ENCODE measurements around the gene TP53RK.

The TP53RK gene

DNA sequence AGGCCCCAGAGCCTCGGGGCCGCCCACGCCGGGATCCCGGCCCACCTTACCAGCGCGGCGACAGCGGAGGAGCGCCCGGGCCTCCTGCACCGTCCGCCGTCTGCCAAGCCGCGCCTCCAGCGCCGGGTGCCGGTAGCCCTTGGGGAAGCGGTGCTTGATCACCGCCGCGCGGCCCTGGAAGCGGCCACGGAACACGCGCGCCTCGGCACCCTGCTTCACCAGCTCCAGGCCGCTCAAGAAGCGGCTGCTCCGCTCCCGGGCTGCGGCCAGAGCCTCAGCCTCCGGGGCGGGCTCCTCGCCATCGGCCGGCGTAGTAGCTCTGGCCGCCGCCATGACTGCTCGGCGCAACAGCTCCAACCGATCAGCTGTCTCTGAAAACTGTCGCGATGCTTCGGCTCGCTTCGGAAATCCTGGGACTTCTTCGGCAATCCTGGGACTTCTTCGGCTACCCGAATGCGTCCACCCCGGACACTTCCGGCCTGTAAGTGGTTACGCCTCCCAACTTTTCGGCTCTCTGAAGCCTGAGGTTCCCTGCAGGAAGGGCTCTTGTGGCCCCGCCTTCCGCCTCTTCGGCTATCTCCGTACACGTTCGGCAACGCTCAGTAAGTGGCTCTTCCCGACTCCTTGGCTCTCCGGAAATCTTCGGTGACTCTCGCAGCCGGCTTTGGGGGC, at the start of gene TP53RK:
TP53RK (minus strand) TSS at position 363 of the 672 bp plus-strand sequence; CDS start at position 333, 30 bp downstream.
- in situ Hi-C loops (cut with HindIII; ENCODE audit: low sequenced_read_pairs): no loop called here

DNA sequence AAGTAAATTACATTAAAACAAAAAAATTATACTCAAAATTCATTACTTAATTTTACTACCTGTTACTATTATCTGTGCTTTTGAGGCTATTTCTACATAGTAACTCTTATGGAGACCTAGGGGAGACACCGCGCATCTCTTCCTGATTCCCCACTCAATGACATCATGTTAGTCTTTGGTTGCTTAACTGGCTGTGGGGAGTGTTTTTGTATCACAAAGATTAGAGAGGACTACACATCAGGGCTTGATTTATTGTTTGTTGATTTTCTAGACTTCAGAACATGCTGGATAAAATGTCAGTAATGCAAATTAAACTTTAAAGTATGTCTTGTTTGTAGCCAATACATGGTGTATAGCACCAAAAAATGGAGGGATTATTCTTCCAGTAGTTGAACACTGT, 46.2 kb upstream of the TP53RK start:
- in situ Hi-C loops (cut with HindIII; ENCODE audit: low sequenced_read_pairs): no loop called here

DNA sequence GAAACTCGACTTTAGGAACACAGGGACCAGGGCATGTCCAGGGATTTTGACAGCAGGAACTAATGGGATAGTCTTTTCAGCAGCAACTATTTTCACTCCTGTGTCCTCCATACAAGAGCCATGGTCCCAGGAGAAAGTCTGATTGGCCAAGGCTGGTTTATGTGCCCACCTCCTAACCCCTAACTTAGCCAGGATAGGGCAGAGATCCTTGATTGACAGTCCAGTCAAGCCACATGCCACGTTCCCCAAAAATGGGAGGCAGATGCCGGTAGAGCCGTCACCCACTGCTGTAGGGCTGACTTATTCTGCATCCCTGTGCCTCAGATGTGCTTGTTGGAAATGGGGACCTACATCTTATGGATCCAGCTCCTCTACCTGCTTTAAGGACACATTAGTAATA, 42.5 kb upstream of the TP53RK start:
- in situ Hi-C loops (cut with HindIII; ENCODE audit: low sequenced_read_pairs): no loop called here

DNA sequence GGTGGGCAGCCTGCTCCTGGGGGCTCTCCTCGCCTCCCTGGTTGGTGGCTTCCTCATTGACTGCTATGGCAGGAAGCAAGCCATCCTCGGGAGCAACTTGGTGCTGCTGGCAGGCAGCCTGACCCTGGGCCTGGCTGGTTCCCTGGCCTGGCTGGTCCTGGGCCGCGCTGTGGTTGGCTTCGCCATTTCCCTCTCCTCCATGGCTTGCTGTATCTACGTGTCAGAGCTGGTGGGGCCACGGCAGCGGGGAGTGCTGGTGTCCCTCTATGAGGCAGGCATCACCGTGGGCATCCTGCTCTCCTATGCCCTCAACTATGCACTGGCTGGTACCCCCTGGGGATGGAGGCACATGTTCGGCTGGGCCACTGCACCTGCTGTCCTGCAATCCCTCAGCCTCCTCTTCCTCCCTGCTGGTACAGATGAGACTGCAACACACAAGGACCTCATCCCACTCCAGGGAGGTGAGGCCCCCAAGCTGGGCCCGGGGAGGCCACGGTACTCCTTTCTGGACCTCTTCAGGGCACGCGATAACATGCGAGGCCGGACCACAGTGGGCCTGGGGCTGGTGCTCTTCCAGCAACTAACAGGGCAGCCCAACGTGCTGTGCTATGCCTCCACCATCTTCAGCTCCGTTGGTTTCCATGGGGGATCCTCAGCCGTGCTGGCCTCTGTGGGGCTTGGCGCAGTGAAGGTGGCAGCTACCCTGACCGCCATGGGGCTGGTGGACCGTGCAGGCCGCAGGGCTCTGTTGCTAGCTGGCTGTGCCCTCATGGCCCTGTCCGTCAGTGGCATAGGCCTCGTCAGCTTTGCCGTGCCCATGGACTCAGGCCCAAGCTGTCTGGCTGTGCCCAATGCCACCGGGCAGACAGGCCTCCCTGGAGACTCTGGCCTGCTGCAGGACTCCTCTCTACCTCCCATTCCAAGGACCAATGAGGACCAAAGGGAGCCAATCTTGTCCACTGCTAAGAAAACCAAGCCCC, 36.2 kb upstream of the TP53RK start:
- in situ Hi-C loops (cut with HindIII; ENCODE audit: low sequenced_read_pairs): no loop called here

DNA sequence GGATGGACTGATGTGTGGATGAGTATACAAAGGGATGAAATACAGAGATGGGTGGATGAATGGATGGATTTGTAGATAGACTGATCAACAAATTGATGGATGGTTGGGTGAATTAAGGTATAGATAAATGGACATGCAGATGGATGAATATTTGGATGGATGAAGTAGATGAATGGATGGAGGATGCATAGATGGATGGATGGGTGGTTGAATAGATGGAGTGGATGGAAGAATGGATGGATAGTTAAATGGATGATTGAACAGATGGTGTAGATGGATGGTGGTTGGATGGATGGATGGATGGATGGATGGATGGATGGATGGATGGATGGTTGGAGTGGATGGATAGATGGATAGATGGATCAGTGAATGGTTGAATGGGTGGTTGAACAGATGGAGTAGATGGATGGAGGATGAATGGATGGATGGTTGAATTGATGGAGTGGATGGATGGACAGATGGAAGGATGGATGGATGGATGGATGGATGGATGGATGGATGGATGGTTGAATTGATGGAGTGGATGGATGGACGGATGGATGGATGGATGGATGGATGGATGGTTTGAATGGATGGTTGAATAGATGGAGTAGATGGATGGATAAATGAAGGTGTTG, 35.2 kb upstream of the TP53RK start:
- in situ Hi-C loops (cut with HindIII; ENCODE audit: low sequenced_read_pairs): loop anchor here (5.0 kb wide), 1 partner anchor 43 kb away; no protein-coding TSS in a partner anchor

DNA sequence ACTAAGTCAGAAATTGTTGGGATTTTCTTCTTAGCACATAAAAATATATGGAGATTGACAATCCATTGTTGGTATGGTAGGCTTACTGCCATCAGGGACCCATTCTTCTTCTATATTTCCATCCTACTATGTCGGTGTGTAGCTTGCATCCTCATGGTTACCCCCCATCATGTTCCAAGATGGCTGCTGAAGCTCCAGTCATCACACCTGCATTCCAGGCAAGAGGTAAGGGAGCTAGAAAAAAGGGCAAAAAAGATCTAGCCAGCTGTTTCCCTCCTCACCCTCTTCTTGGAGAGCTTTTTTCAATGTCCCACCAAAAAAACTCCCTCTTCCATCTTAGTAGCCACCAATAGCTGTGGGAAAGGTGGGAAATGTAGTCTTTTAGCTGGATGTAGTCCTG, 33.8 kb upstream of the TP53RK start:
- in situ Hi-C loops (cut with HindIII; ENCODE audit: low sequenced_read_pairs): loop anchor here (5.0 kb wide), 1 partner anchor 44 kb away; no protein-coding TSS in a partner anchor

DNA sequence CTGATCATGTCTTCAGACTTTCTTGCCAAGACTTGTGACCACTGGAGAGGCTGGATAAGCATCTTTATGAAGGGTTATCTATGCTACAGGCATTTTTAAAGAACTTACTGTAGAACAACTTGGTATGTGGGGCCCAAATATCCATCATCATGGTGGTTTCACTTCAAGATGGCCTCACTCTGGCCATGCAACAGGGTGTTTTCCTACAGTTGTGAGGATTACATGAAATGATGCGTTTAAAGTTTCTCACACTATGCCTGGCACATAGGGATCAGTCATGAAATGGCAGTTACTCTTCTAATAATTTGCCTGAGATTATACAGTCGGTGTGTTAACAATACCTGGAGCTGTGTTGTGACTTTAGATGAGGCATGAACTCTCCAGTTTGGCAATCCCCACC, 33.2 kb upstream of the TP53RK start:
- in situ Hi-C loops (cut with HindIII; ENCODE audit: low sequenced_read_pairs): loop anchor here (5.0 kb wide), 1 partner anchor 45 kb away; no protein-coding TSS in a partner anchor

DNA sequence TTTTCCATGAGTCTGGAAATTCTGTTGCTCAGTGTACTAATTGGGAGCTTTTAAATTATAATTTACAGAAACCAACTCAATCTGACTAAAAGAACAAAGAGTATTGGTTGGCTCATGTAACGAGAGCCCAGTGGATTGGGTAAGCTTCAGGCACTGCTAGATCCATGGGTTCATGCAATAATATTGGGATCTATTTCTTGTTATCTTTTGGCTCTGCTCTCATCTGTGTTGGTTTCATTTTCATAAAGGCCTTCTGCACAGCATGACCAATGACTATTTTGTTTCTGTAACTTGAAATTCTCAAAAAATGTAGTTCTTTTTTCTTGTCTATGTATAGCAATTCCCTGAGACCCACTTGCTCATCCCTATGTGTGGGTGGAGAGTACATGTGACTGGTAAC, 32.2 kb upstream of the TP53RK start:
- in situ Hi-C loops (cut with HindIII; ENCODE audit: low sequenced_read_pairs): loop anchor here (5.0 kb wide), 1 partner anchor 46 kb away; no protein-coding TSS in a partner anchor

DNA sequence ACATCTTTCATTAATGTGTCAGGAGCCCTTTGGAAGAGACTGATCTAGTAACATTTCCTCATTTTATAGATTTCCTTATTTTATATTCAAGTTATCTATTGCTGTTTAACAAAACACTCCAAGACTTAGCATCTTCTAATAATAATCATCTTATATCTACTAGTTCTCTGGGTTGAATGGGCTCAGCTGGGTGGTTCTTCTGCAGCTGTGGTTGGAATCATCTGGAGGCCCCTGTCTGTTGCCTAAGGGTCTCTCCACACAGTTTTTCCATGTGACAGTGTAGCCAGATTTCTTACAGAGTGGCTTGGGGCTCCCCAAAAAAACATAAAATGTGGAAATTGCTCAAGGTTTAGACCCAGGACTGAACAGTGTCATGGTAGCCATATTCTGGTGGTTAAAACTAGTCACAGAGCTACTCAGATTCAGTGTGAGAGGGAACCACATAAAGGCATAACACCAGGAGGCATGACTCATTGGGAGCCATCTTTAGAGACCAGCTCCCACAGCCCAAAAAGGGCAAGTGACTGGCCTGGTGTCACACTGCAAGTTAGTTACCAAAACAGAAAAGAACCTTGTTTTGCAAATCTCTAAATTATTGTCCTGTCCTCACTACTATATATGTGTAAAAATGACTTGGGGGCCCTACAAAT, 31.7 kb upstream of the TP53RK start:
- in situ Hi-C loops (cut with HindIII; ENCODE audit: low sequenced_read_pairs): loop anchor here (5.0 kb wide), 1 partner anchor 46 kb away; no protein-coding TSS in a partner anchor

DNA sequence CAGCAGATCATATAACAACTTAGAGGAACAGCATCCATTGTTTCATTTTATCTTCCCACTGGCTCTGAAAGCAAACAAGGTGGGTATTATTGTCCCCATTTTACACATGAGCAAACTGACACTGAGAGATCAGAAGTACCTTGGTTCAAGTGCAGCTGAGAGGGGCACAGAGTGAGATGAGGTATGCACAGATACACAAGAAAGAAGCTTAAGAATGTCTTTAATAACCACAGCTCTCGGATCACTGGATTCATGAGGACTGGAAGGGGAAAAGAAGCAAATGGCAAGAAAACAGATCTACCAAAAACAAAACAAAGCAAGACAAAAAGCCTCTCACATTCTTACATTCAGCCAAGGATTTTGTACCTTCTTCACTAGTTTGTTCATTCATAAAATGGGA, 30.8 kb upstream of the TP53RK start:
- in situ Hi-C loops (cut with HindIII; ENCODE audit: low sequenced_read_pairs): loop anchor here (5.0 kb wide), 1 partner anchor 47 kb away; no protein-coding TSS in a partner anchor

DNA sequence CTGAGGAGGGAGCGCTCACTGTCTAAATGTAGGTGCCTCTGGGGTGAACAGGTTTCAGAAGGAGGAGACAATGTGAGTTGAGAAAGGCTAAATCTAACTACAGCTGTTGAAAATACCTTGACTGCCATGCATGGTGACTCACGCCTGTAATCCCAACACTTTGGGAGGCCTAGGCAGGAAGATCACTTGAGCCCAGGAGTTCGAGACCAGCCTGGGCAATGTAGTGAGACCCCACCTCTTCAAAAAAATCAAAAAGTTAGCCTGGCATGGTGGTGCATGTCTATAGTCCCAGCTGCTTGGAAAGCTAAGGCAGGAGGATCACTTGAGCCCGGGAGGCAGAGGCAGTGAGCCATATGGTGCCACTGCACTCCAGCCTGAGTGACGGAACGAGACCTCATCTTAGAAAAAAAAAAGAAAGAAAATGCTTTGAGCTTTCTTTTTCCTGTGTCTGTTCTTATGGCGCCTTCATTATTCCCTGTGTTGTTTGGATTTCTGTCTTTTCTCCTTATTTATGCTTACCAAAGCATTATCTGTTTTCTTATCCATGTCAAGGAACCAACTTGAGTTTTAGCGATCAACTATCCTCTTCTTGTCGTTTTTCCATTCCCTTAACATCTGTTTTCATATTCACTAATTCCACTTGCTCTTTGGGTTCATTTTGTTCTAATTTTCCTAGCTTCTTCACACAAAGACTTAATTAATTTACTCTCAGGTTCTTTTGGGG, 28.7 kb upstream of the TP53RK start:
- in situ Hi-C loops (cut with HindIII; ENCODE audit: low sequenced_read_pairs): no loop called here

DNA sequence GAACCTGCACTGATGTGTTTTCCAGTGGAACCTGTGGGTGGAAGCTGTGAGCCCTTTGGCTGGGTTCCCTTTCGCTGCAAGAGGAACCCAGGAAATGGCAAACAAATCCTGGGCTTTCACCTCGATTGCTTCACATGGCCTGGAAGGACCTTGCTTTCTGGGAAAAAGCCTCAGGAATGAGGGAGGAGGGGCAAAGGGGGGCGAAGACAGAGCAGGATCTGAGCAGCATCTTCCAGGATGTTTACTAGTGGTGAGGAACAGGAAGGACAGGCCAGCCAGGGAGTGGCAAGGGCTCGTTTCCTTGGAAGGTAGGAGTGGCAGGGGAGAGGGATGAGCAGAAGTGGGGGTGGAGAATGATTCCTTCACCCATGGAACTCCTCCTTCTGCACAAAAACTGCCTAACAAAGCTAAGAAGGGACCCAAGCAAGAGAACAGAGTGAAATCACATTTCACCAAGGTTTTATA, 26.1 kb upstream of the TP53RK start:
- in situ Hi-C loops (cut with HindIII; ENCODE audit: low sequenced_read_pairs): no loop called here

DNA sequence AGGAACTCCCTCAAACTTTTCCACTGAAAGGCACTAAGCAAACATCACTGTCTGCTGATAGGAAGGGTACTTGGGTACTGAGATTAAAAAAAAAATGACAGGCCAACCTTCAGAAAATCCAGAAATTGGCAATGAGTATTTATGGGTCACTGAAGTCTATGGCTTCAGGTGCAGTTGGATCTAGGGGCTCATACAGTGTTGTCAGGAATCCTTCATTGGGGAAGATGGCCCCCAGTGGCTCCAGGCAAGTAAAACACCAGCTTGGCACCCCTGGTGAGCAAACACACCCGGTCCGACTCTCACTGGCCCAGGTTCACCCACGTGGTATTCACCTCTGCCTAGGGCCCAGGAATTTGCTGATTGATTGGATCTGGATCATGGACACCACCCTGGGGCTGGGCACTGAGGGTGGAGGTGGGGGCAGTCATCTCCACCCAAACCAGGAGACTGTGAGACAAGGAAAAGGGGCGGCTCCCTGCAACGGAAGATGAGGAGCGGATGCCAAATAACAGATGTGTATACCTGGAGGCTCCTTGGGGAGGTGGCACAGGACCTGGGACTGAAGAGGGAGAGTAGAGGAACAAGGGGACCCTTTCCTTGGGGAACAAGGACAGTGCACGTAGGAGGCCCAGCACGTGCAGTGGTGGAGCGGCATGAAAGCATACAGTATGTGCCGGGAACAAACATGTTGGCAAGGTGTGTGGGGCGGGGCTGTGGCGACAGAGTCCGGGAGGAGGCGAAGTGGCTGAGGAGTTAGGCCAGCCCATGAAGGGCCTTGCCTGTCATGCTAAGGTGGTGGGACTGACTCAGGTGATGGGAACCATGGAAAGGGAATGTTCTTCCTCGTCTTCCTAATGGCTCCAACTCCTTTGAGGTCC, 25.0 kb upstream of the TP53RK start:
- in situ Hi-C loops (cut with HindIII; ENCODE audit: low sequenced_read_pairs): no loop called here

DNA sequence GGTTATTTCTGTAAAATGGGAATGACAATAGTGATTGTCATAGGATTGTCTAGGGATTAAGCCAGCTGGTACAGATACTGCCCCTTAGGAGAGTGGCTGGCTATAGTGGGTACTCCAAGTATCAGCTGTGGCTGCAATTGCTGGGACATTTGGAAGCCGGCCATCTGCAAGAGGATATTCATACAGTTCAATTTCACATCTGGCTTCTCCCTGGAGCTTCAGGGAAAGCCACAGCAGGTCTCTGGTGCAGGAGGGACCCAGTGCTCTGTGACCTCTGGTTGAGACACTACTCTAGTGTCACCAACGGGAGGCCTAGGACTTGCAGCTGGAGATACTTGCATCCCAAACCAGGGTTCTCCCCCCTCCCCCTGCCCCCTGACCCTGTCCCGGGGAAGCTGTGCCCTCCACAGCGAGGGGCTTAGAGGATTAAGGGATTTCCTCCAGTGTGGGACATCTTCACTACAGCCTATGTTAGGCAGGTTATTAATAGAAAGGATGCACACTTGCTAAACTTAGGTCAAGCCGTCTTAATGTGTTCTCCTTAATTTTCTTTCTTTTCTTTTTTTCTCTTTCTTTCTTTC, 22.9 kb upstream of the TP53RK start:
- in situ Hi-C loops (cut with HindIII; ENCODE audit: low sequenced_read_pairs): no loop called here

DNA sequence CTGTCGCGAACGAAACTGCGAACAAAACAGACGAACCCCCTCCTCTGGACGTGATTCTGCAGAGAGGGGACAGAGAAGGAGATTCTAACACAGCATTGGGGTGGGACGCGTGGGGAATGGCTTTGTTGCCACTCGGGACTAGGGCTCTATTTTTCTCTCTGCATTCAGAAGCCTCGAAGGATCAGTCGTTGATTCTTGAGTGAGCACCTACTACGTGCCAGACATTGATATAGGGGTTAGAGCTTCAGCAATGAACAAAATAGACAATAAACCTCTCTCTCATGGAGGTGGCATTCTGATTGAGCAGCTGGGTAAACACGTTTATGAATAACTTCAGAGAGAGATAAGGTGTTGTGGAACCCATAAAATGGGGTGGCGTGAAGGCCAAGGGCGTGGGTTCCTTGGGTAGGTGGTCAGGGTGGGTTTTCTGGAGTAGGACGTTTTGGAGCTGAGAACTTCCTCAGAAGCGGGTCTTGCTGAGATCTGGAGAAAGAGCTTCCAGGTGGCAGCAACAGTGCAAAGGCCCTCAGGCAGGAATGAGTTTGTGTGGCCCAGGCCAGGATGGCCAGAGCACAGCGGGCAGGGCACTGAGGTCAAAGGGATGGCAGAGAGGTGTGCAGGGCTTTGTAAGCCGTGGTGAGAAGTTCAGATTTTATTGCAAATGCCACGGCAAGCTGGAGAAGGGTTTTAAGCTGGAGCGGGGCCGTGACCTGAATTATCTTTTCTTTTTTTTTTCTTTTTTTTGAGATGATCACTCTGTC, 21.1 kb upstream of the TP53RK start:
- in situ Hi-C loops (cut with HindIII; ENCODE audit: low sequenced_read_pairs): no loop called here

DNA sequence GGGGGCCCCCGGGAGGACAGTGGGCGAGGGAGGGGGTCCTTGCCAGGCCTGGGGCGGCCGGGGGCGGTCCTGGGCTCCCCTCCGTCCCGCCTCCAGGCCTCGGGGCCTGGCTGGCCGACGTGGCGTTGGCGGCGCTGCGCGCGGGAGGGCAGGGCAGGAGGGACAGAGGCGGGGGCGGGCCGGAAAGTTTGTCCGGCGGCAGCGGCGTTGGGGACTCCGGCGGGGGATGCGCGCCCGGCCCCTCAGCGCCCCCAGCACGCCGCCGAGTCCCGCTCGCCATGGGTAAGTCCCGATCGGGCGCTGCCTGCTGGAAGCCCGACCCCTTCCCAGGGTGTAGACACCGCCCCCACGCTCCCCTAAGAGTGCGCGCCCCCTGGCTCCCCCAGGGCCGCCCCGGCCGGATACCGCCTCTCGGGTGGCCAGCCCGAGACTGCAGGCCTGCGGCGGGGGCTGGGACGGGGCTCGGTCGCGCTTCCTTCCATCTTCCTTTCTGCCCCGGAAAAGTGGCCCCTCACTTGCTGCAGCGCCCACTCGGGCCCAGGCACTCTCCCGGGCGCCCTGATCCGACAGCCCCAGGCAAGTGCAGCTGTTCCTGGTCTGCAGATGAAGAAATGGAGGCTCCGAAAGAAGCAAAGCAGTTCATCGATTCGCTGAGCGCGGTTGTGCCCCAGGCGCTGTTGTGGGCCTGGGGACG, 20.4 kb upstream of the TP53RK start, which contains the start of gene SLC2A10:
SLC2A10 (plus strand) TSS at position 191 of the 694 bp plus-strand sequence; CDS start at position 279, 88 bp downstream.
- in situ Hi-C loops (cut with HindIII; ENCODE audit: low sequenced_read_pairs): no loop called here

DNA sequence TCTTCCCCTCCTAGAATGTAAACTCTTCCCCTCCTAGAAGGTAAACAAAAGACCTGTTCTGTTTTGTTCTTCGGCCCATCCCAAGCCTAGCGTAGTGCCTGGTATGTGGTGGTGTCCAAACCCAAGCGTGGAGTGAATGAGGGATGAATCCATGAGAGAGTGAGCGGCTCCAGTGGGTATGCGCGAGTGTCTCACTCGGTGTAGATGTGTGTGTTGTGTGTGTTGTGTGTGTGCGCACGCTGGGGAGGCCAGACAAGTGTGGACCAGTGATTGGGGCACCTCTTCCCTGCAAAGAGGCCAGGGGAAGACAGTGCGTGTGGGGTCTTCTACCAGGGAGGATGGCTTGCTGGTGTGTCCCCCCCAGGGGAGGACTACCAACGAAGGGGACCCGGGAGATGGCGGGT, 19.8 kb upstream of the TP53RK start:
- in situ Hi-C loops (cut with HindIII; ENCODE audit: low sequenced_read_pairs): no loop called here

All from endothelial cell of hepatic sinusoid (primary cell).